ENCODE measurements around the gene OAS1. TPM values are rescaled to one million over a fixed set of nuclear protein-coding genes. Genes with fewer than 3 reads are reported as not detected.

OAS1 gene
- total and polyA plus RNA-seq, 2 donors (not counting 3 experiments of a cell fraction or from before 2014, with no cell fraction given): 5.7 to 6.4 TPM

GRCh38 chr12:112932485-112933128 is 25.8 kb downstream of the OAS1 start:
- Histone ChIP-seq H3K9me3 (replicated peaks; ENCODE audit: control insufficient read depth, insufficient read depth, low read length) (no peaks in the 10 kb centered on the region), H3K36me3 (ENCODE audit: control insufficient read depth in 2 of 2, extremely low read depth in 1 of 2, insufficient read depth in 2 of 2, low read length in 2 of 2) (no peaks in the 10 kb centered on the region), H4K20me1 (replicated peaks; ENCODE audit: control insufficient read depth, extremely low read depth, insufficient read depth, low read length) (no peaks in the 10 kb centered on the region), H3K4me1 (ENCODE audit: control insufficient read depth, extremely low read depth, insufficient read depth, low read length) (no peaks in the 10 kb centered on the region), H3K9me1 (replicated peaks; ENCODE audit: control insufficient read depth, extremely low read depth, insufficient read depth, low read length) (no peaks in the 10 kb centered on the region), H3K4me3 (replicated peaks in 1 of 3; ENCODE audit: insufficient read depth in 1 of 3, low read depth in 1 of 3, low read length in 3 of 3) (no peak overlapping the region), H3K4me2 (ENCODE audit: insufficient read depth, low read length) (no peak overlapping the region), H2AFZ (ENCODE audit: low read depth, low read length) (no peak overlapping the region), H3K79me2 (ENCODE audit: control insufficient read depth, insufficient read depth, low read length) (no peaks in the 10 kb centered on the region), H3K27ac (ENCODE audit: insufficient read depth, low read depth, low read length) (no peak overlapping the region), H3K9ac (replicated peaks; ENCODE audit: extremely low read depth, insufficient read depth, low read length) (no peak overlapping the region), H3K27me3 (ENCODE audit: control insufficient read depth in 2 of 2, insufficient read depth in 2 of 2, low read length in 2 of 2) (peaks cover 0 to 1% of the 10 kb centered on the region in 2 experiments)
- dilution Hi-C loops (cut with MboI; ENCODE audit: extremely low pct_ligation_motif_present, low sequenced_read_pairs): no loop called here
- CTCF ChIA-PET: interaction anchor here (1.3 to 3.0 kb wide), 3 partner anchors 32 to 61 kb away, joined by 3 to 12 read pairs (median 7); no protein-coding TSS in a partner anchor
- TF ChIP-seq CTCF (IDR thresholded peaks at IDR 0.05; ENCODE audit: extremely low read depth in 1 of 2, insufficient read depth in 1 of 2, low read depth in 1 of 2, low read length in 2 of 2) (no peak), FOS (IDR thresholded peaks at IDR 0.05; ENCODE audit: borderline replicate concordance, insufficient read depth, low read length) (no peak), EZH2 (IDR thresholded peaks at IDR 0.05; ENCODE audit: borderline replicate concordance, low read depth, low read length, severe bottlenecking) (no peak), POLR2AphosphoS5 (IDR thresholded peaks at IDR 0.05; ENCODE audit: insufficient read depth, low read depth, low read length) (no peak), GATA2 (IDR thresholded peaks at IDR 0.05; ENCODE audit: insufficient read depth, insufficient read length, low read depth, low read length) (no peak), MYC (IDR thresholded peaks at IDR 0.05; ENCODE audit: low read depth, low read length) (no peak), JUN (IDR thresholded peaks at IDR 0.05; ENCODE audit: borderline replicate concordance, insufficient read depth, insufficient read length, low read depth) (no peak), POLR2A (IDR thresholded peaks at IDR 0.05; ENCODE audit: low read depth, low read length) (no peak), MAX (IDR thresholded peaks at IDR 0.05; ENCODE audit: insufficient read depth, insufficient read length) (no peak)
- POLR2A ChIA-PET: no interaction called here
- intact Hi-C loops (cut with micrococcal nuclease): no loop called here
- DNase-seq (ENCODE audit: low read depth, low spot score): no peak
- no TSS peak for BruUV-seq (replicated peaks)
- FAIRE-seq: no peak

Data from endothelial cell of umbilical vein (primary cell).